Suprapubic skin (tissue), 4 donors: ENCODE measurements around the gene PDIK1L. TPM values are rescaled to one million over a fixed set of nuclear protein-coding genes. Genes with fewer than 3 reads are reported as not detected.
A peak's percentile ranks its signal among the peaks of the same experiment; 100 is the strongest.
"Not testable (repeated sequence)": the region's sequence is repeated elsewhere in the genome, so short reads cannot be mapped to it uniquely, and the experiment has no call there.

Source experiments
- DNase-seq, 2 donors: peaks; one replicate each; pipeline ENCODE4 v3.0.0-alpha.2; 2019; ENCODE audit warnings: low spot score in 2 of 2
- H3K27ac ChIP-seq: fragments of 200-600 bp; sonication (generic); one replicate; pipeline ENCODE4 v1.5.1; 2019
- H3K27me3 ChIP-seq: fragments of 200-600 bp; sonication (generic); one replicate; pipeline ENCODE4 v1.5.1; 2019
- H3K36me3 ChIP-seq: fragments of 200-600 bp; sonication (generic); one replicate; pipeline ENCODE4 v1.5.1; 2019
- H3K4me1 ChIP-seq: fragments of 200-600 bp; sonication (generic); one replicate; pipeline ENCODE4 v1.5.1; 2019
- H3K4me3 ChIP-seq: fragments of 200-600 bp; sonication (generic); one replicate; pipeline ENCODE4 v1.5.1; 2019; ENCODE audit warnings: mild to moderate bottlenecking
- H3K9me3 ChIP-seq: fragments of 200-600 bp; sonication (generic); one replicate; pipeline ENCODE4 v1.5.1; 2019
- CTCF ChIP-seq, 2 donors: fragments of 200-600 bp in 1 of 2; fragments of 450-650 bp in 1 of 2; sonication (generic) in 1 of 2; IDR thresholded peaks; one replicate each; pipeline ENCODE4 v1.5.1; 2016 to 2019; ENCODE audit warnings: antibody characterized with exemption in 2 of 2, mild to moderate bottlenecking in 1 of 2, moderate library complexity in 1 of 2
- EP300 ChIP-seq: sonication (generic); formaldehyde crosslinking; IDR thresholded peaks from one replicate; pipeline ENCODE4 v1.6.1; 2017; ENCODE audit warnings: antibody characterized with exemption
- POLR2A ChIP-seq, 2 donors: fragments of 450-650 bp; IDR thresholded peaks; one replicate each; pipeline ENCODE4 v1.6.1; 2017; ENCODE audit warnings: antibody characterized with exemption in 2 of 2, mild to moderate bottlenecking in 2 of 2, moderate library complexity in 2 of 2
- POLR2AphosphoS5 ChIP-seq, 3 donors: sonication (generic); formaldehyde crosslinking; IDR thresholded peaks; one replicate each; pipeline ENCODE4 v1.6.1; 2017; ENCODE audit warnings: antibody characterized with exemption in 3 of 3
- WGBS: methylation state at CpG from one replicate; pipeline ENCODE4 v1.1.5; 2018; 5-methylcytosine and 5-hydroxymethylcytosine counted together
- total RNA-seq, 4 donors: library from RNA; depleted of rRNA; stranded (reverse); fragments of >200 nt; gene quantifications; one replicate each; pipeline ENCODE4 v1.1.0, GENCODE V29; 2016

Gene PDIK1L
- total RNA-seq, 4 donors from 2014 or later = 9.1 to 14.1 (median 10.0) TPM

- 54% methylated on average over 5 of the region's 5 CpGs for WGBS
- not testable (repeated sequence) for H3K9me3 ChIP-seq, H3K4me1 ChIP-seq, H3K36me3 ChIP-seq, H3K4me3 ChIP-seq, DNase-seq, H3K27ac ChIP-seq, H3K27me3 ChIP-seq
- TF ChIP-seq CTCF (IDR thresholded peaks at IDR 0.05) = peak in 1 of 2 donors; percentile 2
Observed at GRCh38 chr1:26105226-26105548, 6.4 kb upstream of the PDIK1L start.

- 71% methylated on average over 5 of the region's 5 CpGs for WGBS
- H3K27ac ChIP-seq = no peak overlapping the region
- H3K4me1 ChIP-seq = peaks cover 25% of the 10 kb centered on the region
Observed at GRCh38 chr1:26109229-26110164, 2.1 kb upstream of the PDIK1L start.

GRCh38 chr1:26110731-26111529 is 694 bp upstream of the PDIK1L start:
- WGBS = 0% methylated on average over 10 of the region's 85 CpGs
- no peak for TF ChIP-seq EP300
- no peak for TF ChIP-seq POLR2A (IDR thresholded peaks at IDR 0.05)
- TF ChIP-seq POLR2AphosphoS5 (IDR thresholded peaks at IDR 0.05) = no peak
- no peak for TF ChIP-seq CTCF (IDR thresholded peaks at IDR 0.05)
- Histone ChIP-seq H3K36me3 (peaks cover 4% of the 10 kb centered on the region), H3K27me3 (no peaks in the 10 kb centered on the region), H3K4me1 (peaks cover 25% of the 10 kb centered on the region), H3K9me3 (no peaks in the 10 kb centered on the region), H3K4me3 (peak overlapping the region; percentile 98), H3K27ac (peak overlapping the region; percentile 97)
- peak; percentile 84 to 86 for DNase-seq

More at GRCh38 chr1:26109229-26110164, 2.1 kb upstream of the PDIK1L start:
- Histone ChIP-seq H3K4me3 (no peak overlapping the region), H3K36me3 (no peaks in the 10 kb centered on the region), H3K9me3 (no peaks in the 10 kb centered on the region), H3K27me3 (no peaks in the 10 kb centered on the region)
- no peak for TF ChIP-seq POLR2AphosphoS5 (IDR thresholded peaks at IDR 0.05)
- TF ChIP-seq CTCF (IDR thresholded peaks at IDR 0.05) = no peak
- no peak for TF ChIP-seq EP300
- DNase-seq = no peak

GRCh38 chr1:26112407-26112775 is 767 bp downstream of the PDIK1L start:
- Histone ChIP-seq H3K36me3 (peaks cover 5% of the 10 kb centered on the region), H3K27me3 (no peaks in the 10 kb centered on the region), H3K27ac (peak overlapping the region; percentile 97), H3K4me1 (peaks cover 25% of the 10 kb centered on the region), H3K9me3 (no peaks in the 10 kb centered on the region), H3K4me3 (peak overlapping the region; percentile 98)
- WGBS = 0% methylated on average over 8 of the region's 9 CpGs
- TF ChIP-seq POLR2A (IDR thresholded peaks at IDR 0.05) = no peak
- no peak for TF ChIP-seq EP300
- no peak for TF ChIP-seq CTCF (IDR thresholded peaks at IDR 0.05)
- DNase-seq = no peak
